Ovary (tissue), 9 donors: ENCODE results near the gene CD300H. TPM values are rescaled to one million over a fixed set of nuclear protein-coding genes. Genes with fewer than 3 reads are reported as not detected.
"Not testable (repeated sequence)": the region's sequence is repeated elsewhere in the genome, so short reads cannot be mapped to it uniquely, and the experiment has no call there.

Experiments
- DNase-seq, 5 donors: peaks; one replicate each; pipeline ENCODE4 v3.0.0-alpha.2; 2019 to 2020
- H3K27ac ChIP-seq, 2 donors: fragments of 200-600 bp; one replicate each; pipeline versions ENCODE4 v1.5.1 to v1.8.0; 2019 to 2022
- H3K27me3 ChIP-seq: fragments of 200-600 bp; one replicate; pipeline ENCODE4 v1.8.0; 2022
- H3K36me3 ChIP-seq: fragments of 200-600 bp; sonication (generic); one replicate; pipeline ENCODE4 v1.5.1; 2019
- H3K4me1 ChIP-seq: one replicate; pipeline ENCODE4 v1.8.1; 2013; ENCODE audit warnings: mild to moderate bottlenecking, moderate library complexity; ENCODE audit not compliant: insufficient read depth
- H3K4me3 ChIP-seq: fragments of 200-600 bp; sonication (generic); one replicate; pipeline ENCODE4 v1.5.1; 2017
- H3K9me3 ChIP-seq, 2 donors: fragments of 200-600 bp in 1 of 2; sonication (generic) in 1 of 2; one replicate each; pipeline versions ENCODE4 v1.5.1 to v1.8.1; 2013 to 2019; ENCODE audit warnings: mild to moderate bottlenecking in 1 of 2, moderate library complexity in 1 of 2
- CTCF ChIP-seq, 3 donors: fragments of 450-650 bp in 2 of 3; fragments of 200-600 bp in 1 of 3; IDR thresholded peaks; one replicate each; pipeline versions ENCODE4 v1.5.1 to v1.8.0; 2016 to 2022; ENCODE audit warnings: antibody characterized with exemption in 3 of 3, mild to moderate bottlenecking in 1 of 3
- EP300 ChIP-seq: sonication (generic); formaldehyde crosslinking; IDR thresholded peaks from one replicate; pipeline ENCODE4 v1.6.1; 2017; ENCODE audit warnings: antibody characterized with exemption
- POLR2A ChIP-seq: fragments of 450-650 bp; IDR thresholded peaks from one replicate; pipeline ENCODE4 v1.6.1; 2017; ENCODE audit warnings: antibody characterized with exemption, mild to moderate bottlenecking, moderate library complexity
- WGBS, 3 donors: extraction: QIAGEN DNeasy Blood & Tissue Kit in 1 of 3; methylation state at CpG; one replicate each; pipeline versions ENCODE4 v1.1.5 to v1.1.7; 2013 to 2017; 5-methylcytosine and 5-hydroxymethylcytosine counted together
- intact Hi-C, 4 donors: fragments of 100-400 bp; cut with DNase I; formaldehyde crosslinking; loops; one replicate each; pipeline versions ENCODE4 v1.11.0 to v1.15.1; 2022 to 2023
- polyA plus RNA-seq, 2 donors: library from polyadenylated mRNA; stranded (reverse); fragments of 200-250 nt in 1 of 2; fragments of 350-450 nt in 1 of 2; fragmentation: Illumina TruSeq in 1 of 2; extraction: RNeasy Lipid Tissue Mini Kit (QIAGEN cat#74804) in 1 of 2; gene quantifications; one replicate each; pipeline ENCODE4 v1.2.3, GENCODE V29; 2013 to 2014
- total RNA-seq, 7 donors: library from RNA; depleted of rRNA in 2 of 7; stranded (reverse); fragments of >200 nt in 2 of 7; fragmentation: NEBNext Ultra II Directional in 3 of 7; extraction: Animal tissue kit (Norgen Biotek cat#: 25700) in 3 of 7; gene quantifications; one replicate each; pipeline versions ENCODE4 v1.1.0 to v1.2.4, GENCODE V29; 2016 to 2023
- donor health status: DM: no; HTN: no; CAD: no; lungs with moderate emphysema.
- donor health status: DM: no; HTN: no; CAD: no.
- donor health status: Bipolar disorder and iron deficiency.
- donor health status: DM: yes; HTN: yes; CAD: no.
- donor health status: DM: no; HTN: no; CAD: no.
- donor health status: DM: yes; HTN: yes; CAD: no.

CD300H gene
- total and polyA plus RNA-seq, 9 donors, result not detected

DNA sequence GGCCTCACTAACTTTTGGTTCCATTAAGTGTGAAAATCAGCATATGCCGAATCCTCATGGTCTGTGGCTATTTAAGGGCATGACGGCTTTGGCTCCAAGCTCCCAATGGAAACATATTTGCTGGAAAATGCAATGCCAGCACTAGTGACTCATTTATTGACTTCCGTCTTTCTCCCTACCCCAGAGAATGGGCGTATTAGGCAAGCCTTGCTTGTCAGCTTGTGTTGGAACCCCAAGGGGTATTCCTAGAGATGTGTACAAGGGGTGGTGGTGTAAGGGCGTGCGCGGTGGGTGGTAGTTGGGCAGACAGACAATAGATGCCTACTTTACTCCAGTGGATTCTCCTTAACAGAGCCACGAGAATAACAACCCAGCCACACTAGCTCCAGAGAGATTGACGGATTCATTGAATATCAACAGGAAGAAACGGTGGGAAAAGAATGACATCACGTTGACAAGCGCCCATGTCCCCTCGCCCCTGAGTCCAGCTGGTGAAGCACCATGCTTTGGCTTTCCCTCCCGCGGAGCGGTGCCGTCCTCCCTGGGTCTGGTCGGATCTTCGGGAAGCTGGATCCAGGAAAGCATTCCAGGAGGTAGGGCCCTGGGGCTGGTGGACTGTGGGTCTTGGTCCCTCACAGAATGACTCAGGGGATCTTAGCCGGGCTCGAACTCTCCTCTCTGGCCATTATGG is 46.4 kb downstream of the CD300H start:
- Histone ChIP-seq H3K36me3 (no peaks in the 10 kb centered on the region), H3K27me3 (no peaks in the 10 kb centered on the region), H3K9me3 (no peaks in the 10 kb centered on the region), H3K4me3 (no peak overlapping the region), H3K4me1 (no peaks in the 10 kb centered on the region), H3K27ac (no peak overlapping the region)
- 85 to 86% (median 85%) methylated on average over 21 of the region's 21 CpGs for WGBS, 3 donors
- TF ChIP-seq POLR2A, result no peak
- intact Hi-C loops, result no loop called here
- DNase-seq, result no peak

DNA sequence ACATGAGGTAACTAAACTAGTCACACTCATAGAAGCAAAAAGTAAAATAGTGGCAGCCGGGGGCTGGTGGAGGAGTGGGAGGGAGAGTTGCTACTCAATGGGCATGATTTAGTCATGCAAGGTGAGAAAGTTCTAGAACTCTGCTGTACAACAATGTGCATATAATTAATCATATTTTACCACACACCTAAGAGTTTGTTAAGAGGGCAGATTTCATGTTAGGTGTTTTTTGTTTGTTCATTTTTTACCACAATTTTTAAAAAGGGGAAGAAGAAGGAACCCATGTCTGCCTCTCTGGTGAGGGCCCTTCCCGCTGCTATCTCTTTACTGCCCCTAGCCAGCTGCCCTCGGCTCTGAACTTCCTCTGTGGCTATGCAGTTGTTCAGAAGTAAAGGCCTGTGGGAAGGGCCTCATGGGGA is 47.3 kb downstream of the CD300H start:
- Histone ChIP-seq H3K36me3 (no peaks in the 10 kb centered on the region), H3K27ac (no peak overlapping the region), H3K9me3 (no peaks in the 10 kb centered on the region), H3K27me3 (no peaks in the 10 kb centered on the region), H3K4me3 (no peak overlapping the region), H3K4me1 (no peaks in the 10 kb centered on the region)
- intact Hi-C loops, result no loop called here
- TF ChIP-seq CTCF (IDR thresholded peaks at IDR 0.05) (no peak), POLR2A (no peak), EP300 (no peak)
- 68 to 75% (median 74%) methylated on average over 3 of the region's 3 CpGs for WGBS, 3 donors
- DNase-seq, result no peak

DNA sequence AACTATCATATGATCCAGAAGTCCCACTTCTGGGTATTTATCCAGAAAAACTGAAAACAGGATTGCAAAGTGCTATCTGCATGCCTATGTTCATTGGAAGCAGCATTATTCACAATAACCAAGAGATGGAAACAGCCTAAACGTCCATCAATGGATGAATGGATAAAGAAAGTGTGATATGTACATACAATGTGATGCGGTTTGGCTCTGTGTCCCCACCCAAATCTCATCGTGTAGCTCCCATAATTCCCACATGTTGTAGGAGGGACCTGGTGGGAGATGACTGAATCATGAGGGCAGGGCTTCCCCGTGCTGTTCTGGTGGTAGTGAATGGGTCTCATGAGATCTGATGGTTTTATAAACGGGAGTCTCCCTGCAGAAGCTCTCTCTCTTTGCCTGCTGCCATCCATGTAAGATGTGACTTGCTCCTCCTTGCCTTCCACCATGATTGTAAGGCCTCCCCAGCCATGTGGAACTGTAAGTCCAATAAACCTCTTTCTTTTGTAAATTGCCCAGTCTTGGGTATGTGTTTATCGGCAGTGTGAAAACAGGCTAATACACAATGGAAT is 48.8 kb downstream of the CD300H start:
- H3K36me3 ChIP-seq, H3K4me3 ChIP-seq, H3K27me3 ChIP-seq, DNase-seq, H3K4me1 ChIP-seq, intact Hi-C loops, H3K9me3 ChIP-seq, H3K27ac ChIP-seq: not testable (repeated sequence)
- WGBS, 3 donors, result 77 to 81% (median 79%) methylated on average over 6 of the region's 6 CpGs

GRCh38 chr17:74516561-74517328 is 50.6 kb downstream of the CD300H start:
- H3K27ac ChIP-seq, result no peak overlapping the region
- no peaks in the 10 kb centered on the region for H3K27me3 ChIP-seq
- H3K4me3 ChIP-seq, result no peak overlapping the region
- no peak for DNase-seq
- intact Hi-C loops, result no loop called here
- no peaks in the 10 kb centered on the region for H3K4me1 ChIP-seq
- no peaks in the 10 kb centered on the region for H3K9me3 ChIP-seq
- WGBS, 3 donors, result 73 to 84% (median 76%) methylated on average over 3 of the region's 3 CpGs
- TF ChIP-seq EP300 (no peak), CTCF (IDR thresholded peaks at IDR 0.05) (no peak), POLR2A (no peak)
- no peaks in the 10 kb centered on the region for H3K36me3 ChIP-seq

DNA sequence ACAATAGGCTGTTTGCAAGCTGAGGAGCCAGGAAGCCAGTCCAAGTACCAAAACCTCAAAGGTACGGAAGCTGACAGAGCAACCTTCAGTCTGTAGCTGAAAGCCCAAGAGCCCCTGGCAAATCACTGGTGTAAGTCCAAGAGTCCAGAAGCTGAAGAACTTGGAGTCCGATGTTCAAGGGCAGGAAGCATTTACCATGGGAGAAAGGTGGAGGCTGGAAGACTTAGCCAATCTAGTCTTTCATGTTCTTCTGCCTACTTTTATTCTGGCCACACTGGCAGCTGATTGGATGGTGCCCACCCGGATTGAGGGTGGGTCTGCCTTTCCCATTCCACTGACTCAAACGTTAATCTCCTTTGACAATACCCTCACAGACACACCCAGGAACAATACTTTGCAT is 51.4 kb downstream of the CD300H start:
- no peak overlapping the region for H3K27ac ChIP-seq
- intact Hi-C loops, result no loop called here
- no peaks in the 10 kb centered on the region for H3K9me3 ChIP-seq
- TF ChIP-seq CTCF (IDR thresholded peaks at IDR 0.05) (no peak), EP300 (no peak), POLR2A (no peak)
- no peaks in the 10 kb centered on the region for H3K36me3 ChIP-seq
- WGBS, 3 donors, result 76 to 81% (median 78%) methylated on average over 4 of the region's 4 CpGs
- DNase-seq, result no peak
- no peaks in the 10 kb centered on the region for H3K27me3 ChIP-seq
- no peak overlapping the region for H3K4me3 ChIP-seq
- no peaks in the 10 kb centered on the region for H3K4me1 ChIP-seq
